ENCODE results near the gene SMCR8.

The SMCR8 gene

DNA sequence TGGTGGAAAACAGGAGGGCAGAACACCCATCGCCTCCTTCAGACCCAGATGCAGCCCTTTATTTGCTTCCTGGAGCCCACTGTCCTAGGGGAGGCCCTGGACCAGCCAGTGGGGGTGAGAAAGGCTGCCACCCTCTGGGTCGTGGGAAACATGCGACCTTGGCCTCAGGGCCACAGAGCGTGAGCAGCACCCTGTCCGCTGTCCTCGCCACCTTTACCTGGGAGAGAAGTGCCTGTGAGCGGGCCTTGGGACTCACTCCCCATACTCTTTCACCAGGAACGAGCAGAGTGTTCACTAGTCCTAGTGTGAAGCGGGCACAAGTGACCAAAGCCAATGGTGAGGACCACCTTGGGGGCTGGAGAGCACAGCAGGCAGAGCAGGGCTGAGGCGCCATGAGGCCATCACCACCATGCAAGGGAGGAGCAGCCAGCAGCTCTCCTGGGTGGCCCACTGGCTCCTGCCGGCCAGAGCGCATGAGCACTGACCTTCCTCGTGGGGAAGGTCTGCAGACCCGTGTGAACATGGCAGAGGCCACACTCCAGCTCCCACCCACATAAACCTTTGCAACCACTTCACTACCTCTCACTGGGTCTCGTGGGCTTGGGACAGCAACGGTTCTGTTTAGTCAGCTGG lies 8.5 kb downstream of the SMCR8 start:
- no peak for TF ChIP-seq CTCF (IDR thresholded peaks at IDR 0.05; ENCODE audit: borderline replicate concordance, control extremely low read depth, extremely low read depth, insufficient read depth, missing control alignments)
- DNase-seq (ENCODE audit: low spot score): no peak
- in situ Hi-C loops (cut with MboI; ENCODE audit: low sequenced_read_pairs, unreplicated experiment): no loop called here

GRCh38 chr17:18324140-18325050 lies 9.3 kb downstream of the SMCR8 start:
- TF ChIP-seq CTCF (IDR thresholded peaks at IDR 0.05; ENCODE audit: borderline replicate concordance, control extremely low read depth, extremely low read depth, insufficient read depth, missing control alignments): no peak
- DNase-seq (ENCODE audit: low spot score): no peak
- in situ Hi-C loops (cut with MboI; ENCODE audit: low sequenced_read_pairs, unreplicated experiment): no loop called here

GRCh38 chr17:18326039-18326438 lies 10.9 kb downstream of the SMCR8 start:
- peak; percentile 53 for DNase-seq (ENCODE audit: low spot score)
- TF ChIP-seq CTCF (IDR thresholded peaks at IDR 0.05; ENCODE audit: borderline replicate concordance, control extremely low read depth, extremely low read depth, insufficient read depth, missing control alignments): no peak
- in situ Hi-C loops (cut with MboI; ENCODE audit: low sequenced_read_pairs, unreplicated experiment): no loop called here

DNA sequence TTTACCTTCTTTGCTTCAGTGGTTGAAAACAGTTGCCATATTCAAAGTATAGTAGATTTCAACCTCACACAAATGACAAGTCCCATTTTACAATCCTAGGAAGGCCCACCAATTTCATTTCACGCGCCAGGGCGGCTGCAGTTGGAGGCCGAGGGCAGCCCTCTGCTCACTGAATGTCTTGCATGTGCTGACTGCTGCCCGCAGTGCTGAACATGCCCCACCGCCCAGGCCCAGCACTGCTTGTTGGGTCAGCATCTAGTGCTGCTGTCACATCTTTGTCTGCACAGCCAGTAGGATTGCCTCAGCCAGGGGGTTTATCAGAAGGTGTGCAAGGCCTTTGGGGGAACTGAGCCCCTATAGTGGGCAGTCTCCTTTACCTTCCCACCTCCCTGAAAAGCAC lies 11.5 kb downstream of the SMCR8 start:
- in situ Hi-C loops (cut with MboI; ENCODE audit: low sequenced_read_pairs, unreplicated experiment): no loop called here
- DNase-seq (ENCODE audit: low spot score): no peak
- no peak for TF ChIP-seq CTCF (IDR thresholded peaks at IDR 0.05; ENCODE audit: borderline replicate concordance, control extremely low read depth, extremely low read depth, insufficient read depth, missing control alignments)

DNA sequence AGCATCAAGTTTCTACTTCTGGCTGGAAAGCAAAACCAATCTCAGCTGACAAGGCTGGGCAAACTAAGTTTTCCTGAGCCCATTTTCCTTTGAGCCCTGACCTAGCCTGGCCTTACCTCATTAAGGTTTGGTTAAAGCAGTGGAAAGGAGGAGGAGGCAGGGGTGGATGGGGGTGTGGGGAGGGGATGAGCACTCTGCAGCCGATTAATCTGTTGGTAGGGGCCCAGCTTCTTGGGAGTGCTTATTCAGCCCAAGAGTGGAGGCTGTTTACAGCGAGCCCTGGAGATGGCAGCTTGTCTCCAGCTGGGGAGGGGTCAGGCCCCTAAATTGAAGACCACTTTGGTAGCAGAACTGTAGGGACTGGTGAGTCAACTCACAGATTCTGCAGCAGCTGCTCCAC lies 12.0 kb downstream of the SMCR8 start:
- DNase-seq (ENCODE audit: low spot score): no peak
- no peak for TF ChIP-seq CTCF (IDR thresholded peaks at IDR 0.05; ENCODE audit: borderline replicate concordance, control extremely low read depth, extremely low read depth, insufficient read depth, missing control alignments)
- in situ Hi-C loops (cut with MboI; ENCODE audit: low sequenced_read_pairs, unreplicated experiment): no loop called here

DNA sequence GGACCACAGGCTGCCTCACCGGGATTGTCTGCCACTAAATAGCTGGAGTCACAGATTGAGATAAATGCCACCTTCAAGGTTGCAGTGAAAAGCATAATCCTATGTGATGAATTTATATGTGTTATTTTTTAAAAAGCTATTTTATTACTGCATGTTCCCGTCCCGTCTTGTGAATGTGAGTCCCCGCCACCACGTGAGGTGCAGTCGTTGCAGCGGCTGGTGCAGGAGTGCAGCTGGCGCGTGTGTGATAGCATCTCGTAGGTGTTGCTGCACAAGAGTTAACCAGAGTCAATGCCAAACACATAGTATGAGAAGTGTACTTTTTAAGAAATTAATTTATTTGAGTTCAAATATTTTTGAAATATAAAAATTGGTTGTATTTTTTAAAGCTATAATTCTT lies 12.5 kb downstream of the SMCR8 start:
- TF ChIP-seq CTCF (IDR thresholded peaks at IDR 0.05; ENCODE audit: borderline replicate concordance, control extremely low read depth, extremely low read depth, insufficient read depth, missing control alignments): no peak
- in situ Hi-C loops (cut with MboI; ENCODE audit: low sequenced_read_pairs, unreplicated experiment): no loop called here

More for the DNA sequence above, 12.5 kb downstream of the SMCR8 start:
- DNase-seq (ENCODE audit: low spot score): no peak
